NT2/D1 (cell line): ENCODE results near the gene E2F6.
A peak's percentile ranks its signal among the peaks of the same experiment; 100 is the strongest.

Source experiments
- DNase-seq: peaks from one replicate; pipeline ENCODE4 v3.0.0-alpha.2; 2011; ENCODE audit warnings: low read depth, low spot score
- H3K27me3 ChIP-seq: 2 replicates; pipeline ENCODE4 v1.6.0; 2011; ENCODE audit warnings: mild to moderate bottlenecking; ENCODE audit not compliant: insufficient read length, insufficient read depth
- H3K36me3 ChIP-seq: 2 replicates; pipeline ENCODE4 v1.6.1; 2011; ENCODE audit warnings: mild to moderate bottlenecking, low read length, mixed read lengths; ENCODE audit not compliant: insufficient read depth, insufficient read length
- H3K4me1 ChIP-seq: 2 replicates; pipeline ENCODE4 v1.5.1; 2011; ENCODE audit not compliant: insufficient read depth, insufficient read length
- H3K4me3 ChIP-seq: 2 replicates; pipeline ENCODE4 v1.5.1; 2011; ENCODE audit warnings: low read depth; ENCODE audit not compliant: insufficient read length
- H3K9ac ChIP-seq: 2 replicates; pipeline ENCODE4 v1.6.0; 2011; ENCODE audit warnings: low read depth; ENCODE audit not compliant: insufficient read length
- H3K9me3 ChIP-seq: 2 replicates; pipeline ENCODE4 v1.5.1; 2011; ENCODE audit warnings: mild to moderate bottlenecking, low read length; ENCODE audit not compliant: insufficient read depth
- SUZ12 ChIP-seq: IDR thresholded peaks from 2 replicates; pipeline ENCODE4 v1.6.1; 2011; ENCODE audit not compliant: insufficient read length, insufficient read depth; ENCODE audit errors: extremely low read depth
- YY1 ChIP-seq: IDR thresholded peaks from 2 replicates; pipeline ENCODE4 v1.6.1; 2011; ENCODE audit not compliant: insufficient read length, insufficient read depth
- ZNF274 ChIP-seq: IDR thresholded peaks from 2 replicates; pipeline ENCODE4 v1.6.1; 2011; ENCODE audit warnings: mild to moderate bottlenecking, low read depth, low read length

E2F6 gene

DNA sequence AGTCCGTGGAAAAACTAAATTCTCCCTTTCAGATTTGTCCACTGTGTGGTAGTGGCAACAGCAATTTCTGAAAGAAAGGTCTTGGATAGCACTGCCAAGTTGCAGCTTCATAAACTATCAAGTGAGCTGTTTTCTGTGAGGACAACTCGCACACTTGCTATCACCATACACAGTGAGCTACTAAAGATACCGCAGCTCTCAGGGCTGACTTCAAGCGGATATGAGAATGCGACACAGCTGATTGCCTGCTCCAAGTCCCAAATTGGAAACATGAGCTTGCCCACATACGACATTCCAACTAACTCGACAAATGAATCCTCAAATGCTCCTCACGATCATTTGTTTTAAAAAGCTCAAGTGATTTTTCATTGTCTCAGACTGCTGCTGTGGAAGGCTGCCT lies 46.2 kb downstream of the E2F6 start:
- Histone ChIP-seq H3K9ac (no peak overlapping the region), H3K9me3 (peaks cover 17% of the 10 kb centered on the region; the same call in 1 of the 2 replicates), H3K36me3 (no peaks in the 10 kb centered on the region), H3K4me1 (no peaks in the 10 kb centered on the region), H3K4me3 (no peak overlapping the region), H3K27me3 (no peaks in the 10 kb centered on the region)
- DNase-seq: no peak
- no peak for TF ChIP-seq SUZ12
- no peak for TF ChIP-seq YY1
- TF ChIP-seq ZNF274: no peak

DNA sequence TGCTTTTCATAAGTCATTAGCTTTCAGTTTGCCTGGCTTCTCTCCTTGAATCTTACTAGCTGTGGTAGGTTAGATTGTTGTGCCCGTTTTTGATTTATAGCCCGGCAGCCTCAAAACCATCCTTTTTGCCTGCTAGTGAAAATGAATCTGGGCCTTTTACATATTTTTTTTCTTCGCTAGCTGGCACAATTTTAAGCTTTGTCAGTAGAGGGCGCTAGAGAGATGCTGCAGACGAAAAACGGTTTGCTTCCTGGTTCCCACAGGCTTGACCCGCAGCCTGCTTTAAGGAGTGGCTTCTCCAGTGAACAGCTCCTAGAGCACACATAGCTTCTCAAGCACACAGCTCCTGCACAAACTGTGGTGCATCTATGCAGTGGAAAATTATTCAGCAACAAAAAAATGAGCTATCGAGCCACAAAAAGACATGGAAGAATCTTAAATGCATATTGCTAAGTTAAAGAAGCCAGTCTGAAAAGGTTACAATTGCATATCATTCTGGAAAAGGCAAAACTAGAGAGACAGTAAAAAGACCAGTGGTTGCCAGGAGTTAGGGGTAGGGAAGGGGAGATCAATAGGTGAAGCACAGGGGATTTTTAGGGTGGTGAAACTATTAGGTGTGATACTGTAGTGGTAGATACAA lies 47.9 kb downstream of the E2F6 start:
- Histone ChIP-seq H3K4me1 (no peaks in the 10 kb centered on the region), H3K27me3 (no peaks in the 10 kb centered on the region), H3K9me3 (peaks cover 17% of the 10 kb centered on the region; the same call in 1 of the 2 replicates), H3K9ac (no peak overlapping the region), H3K4me3 (no peak overlapping the region), H3K36me3 (no peaks in the 10 kb centered on the region)
- peak; percentile 46 for DNase-seq
- no peak for TF ChIP-seq YY1
- TF ChIP-seq ZNF274: no peak
- no peak for TF ChIP-seq SUZ12

DNA sequence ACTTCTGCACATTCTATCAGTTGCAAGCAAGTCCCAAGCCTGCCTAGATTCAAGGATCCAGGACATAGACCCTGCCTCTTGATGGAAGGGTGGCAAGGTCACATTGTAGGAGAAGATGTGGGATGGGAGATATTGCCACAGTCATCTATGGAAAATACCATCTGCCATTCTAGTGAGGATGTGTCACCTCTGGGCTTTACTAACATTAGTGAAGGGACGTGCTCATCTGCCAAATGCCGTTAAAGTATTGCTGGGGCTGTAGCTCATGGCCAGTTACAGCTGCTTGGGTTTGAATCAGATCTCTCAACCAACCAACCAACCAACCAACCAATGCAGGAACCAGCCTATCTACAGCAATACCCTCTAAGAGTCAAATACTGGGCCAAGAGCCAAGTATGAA lies 49.0 kb downstream of the E2F6 start:
- H3K4me3 ChIP-seq: no peak overlapping the region
- no peak for TF ChIP-seq SUZ12
- TF ChIP-seq ZNF274: no peak
- TF ChIP-seq YY1: no peak

DNA sequence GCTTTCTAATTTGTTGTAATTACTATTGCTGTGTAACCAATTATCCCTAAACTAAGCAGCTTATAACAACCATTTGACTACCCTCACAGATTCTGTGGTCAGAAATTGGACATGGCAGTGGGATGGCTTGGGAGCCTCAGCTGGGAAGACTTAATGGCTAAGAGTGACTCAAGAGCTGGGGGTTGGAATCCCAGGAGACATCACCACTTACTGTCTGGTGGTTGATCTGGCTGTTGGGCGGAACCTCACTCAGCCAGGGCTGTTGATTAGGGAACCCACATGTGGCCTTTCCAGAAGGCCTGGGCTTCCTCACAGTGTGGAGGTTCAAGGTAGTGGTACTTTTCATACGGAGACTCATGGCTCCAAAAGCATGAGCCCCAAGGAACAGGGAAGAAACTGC lies 49.8 kb downstream of the E2F6 start:
- H3K9me3 ChIP-seq: peaks cover 17% of the 10 kb centered on the region; the same call in 1 of the 2 replicates
- H3K36me3 ChIP-seq: no peaks in the 10 kb centered on the region
- DNase-seq: no peak
- H3K27me3 ChIP-seq: no peaks in the 10 kb centered on the region
- no peak overlapping the region for H3K9ac ChIP-seq
- no peak overlapping the region for H3K4me3 ChIP-seq
- TF ChIP-seq YY1 (no peak), ZNF274 (no peak), SUZ12 (no peak)
- no peaks in the 10 kb centered on the region for H3K4me1 ChIP-seq

More for the DNA sequence above, 49.0 kb downstream of the E2F6 start:
- no peaks in the 10 kb centered on the region for H3K27me3 ChIP-seq
- no peaks in the 10 kb centered on the region for H3K36me3 ChIP-seq
- no peak for DNase-seq
- no peaks in the 10 kb centered on the region for H3K4me1 ChIP-seq
- H3K9me3 ChIP-seq: peaks cover 17% of the 10 kb centered on the region; the same call in 1 of the 2 replicates
- no peak overlapping the region for H3K9ac ChIP-seq

DNA sequence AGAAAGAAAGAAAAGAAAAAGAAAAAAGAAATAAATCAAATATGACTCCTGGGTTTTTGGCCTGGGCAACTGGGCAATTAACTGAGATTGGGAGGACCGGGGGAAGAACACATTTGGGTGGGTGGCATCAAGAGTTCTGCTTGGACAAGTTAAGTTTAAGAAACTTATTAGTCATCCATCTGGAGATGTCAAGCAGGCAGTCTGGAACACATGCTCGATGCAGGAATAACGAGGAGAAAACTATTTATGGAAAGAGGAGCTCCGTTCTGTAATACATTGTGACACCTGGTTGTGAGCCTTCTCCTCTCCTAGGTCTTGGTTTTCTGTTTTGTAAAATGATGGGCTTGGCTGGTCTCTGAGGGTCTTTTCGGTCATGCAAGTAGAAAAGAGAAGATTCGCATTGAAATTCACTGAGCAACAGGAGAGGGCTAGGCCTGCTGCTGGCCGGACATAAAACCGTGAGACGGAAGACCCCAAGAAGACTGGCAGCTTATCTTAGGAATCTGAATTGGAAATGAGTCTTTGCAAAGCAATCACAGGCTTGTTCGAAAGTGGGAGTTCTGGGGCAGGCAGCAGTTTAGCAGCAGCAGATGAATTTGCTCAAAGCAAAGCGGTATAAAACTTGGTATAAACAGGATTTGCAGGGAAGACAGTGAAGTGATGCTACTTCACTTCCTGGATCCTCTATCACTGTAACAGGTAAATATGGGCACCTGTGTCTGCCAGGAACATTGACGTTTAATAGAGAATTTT lies 51.4 kb downstream of the E2F6 start:
- no peaks in the 10 kb centered on the region for H3K36me3 ChIP-seq
- no peak for DNase-seq
- TF ChIP-seq YY1 (no peak), SUZ12 (no peak), ZNF274 (no peak)
- no peak overlapping the region for H3K4me3 ChIP-seq
- no peaks in the 10 kb centered on the region for H3K4me1 ChIP-seq
- no peak overlapping the region for H3K9ac ChIP-seq
- H3K9me3 ChIP-seq: peaks cover 17% of the 10 kb centered on the region; the same call in 1 of the 2 replicates
- H3K27me3 ChIP-seq: no peaks in the 10 kb centered on the region

DNA sequence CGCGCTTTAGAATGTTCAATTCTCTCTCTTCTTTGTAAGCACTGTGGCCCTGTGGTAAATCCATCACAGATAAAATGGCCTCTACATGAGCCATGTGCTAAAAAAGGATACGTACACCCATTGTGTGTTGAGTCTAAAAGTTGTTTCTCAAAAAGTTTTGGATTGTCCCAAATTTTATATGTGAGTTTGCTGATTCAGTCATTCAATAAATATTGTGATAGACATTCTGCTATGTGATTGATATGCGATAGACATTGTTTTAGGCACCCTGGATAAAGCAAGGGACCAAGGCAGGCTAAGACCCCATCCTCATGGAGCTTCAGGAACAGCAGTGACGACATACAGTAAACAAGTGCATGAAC lies 53.5 kb downstream of the E2F6 start:
- no peak for DNase-seq
- no peaks in the 10 kb centered on the region for H3K4me1 ChIP-seq
- TF ChIP-seq ZNF274 (no peak), SUZ12 (no peak), YY1 (no peak)
- H3K4me3 ChIP-seq: no peak overlapping the region
- H3K9ac ChIP-seq: no peak overlapping the region
- H3K9me3 ChIP-seq: peaks cover 8% of the 10 kb centered on the region; the same call in 1 of the 2 replicates
- no peaks in the 10 kb centered on the region for H3K36me3 ChIP-seq
- no peaks in the 10 kb centered on the region for H3K27me3 ChIP-seq

DNA sequence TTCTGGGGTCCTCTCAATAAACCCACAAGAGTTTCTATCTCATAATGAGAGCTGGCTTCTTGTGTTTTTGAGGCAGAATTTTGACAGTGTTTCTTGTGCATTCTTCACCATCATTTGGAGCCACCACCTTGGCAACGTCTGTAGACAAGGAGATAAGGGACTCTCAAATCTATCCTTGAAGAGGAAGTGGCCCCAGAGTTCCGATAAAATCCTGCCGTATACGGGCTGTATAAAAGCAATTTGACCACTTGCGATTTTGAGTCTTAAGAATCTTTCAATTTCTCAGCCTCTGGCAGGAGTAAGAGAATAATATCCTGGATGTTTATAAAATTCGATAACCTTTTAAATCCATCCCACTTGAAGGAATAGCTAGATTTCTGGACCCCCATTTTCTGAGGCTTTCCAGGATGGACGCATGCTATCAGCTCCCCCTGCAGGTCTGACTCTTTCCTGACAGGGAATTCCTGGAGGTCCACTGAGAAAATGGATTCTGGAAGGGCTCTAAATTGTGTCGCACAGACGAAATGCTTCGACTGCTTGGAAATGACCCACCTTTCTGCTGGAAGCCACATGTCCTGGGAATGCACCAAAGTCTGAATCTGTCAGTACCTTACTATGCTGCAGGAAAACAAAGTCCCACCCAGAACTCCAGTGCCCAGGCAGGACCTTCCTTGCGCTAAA lies 54.1 kb downstream of the E2F6 start:
- H3K4me1 ChIP-seq: no peaks in the 10 kb centered on the region
- no peaks in the 10 kb centered on the region for H3K36me3 ChIP-seq
- H3K9me3 ChIP-seq: peaks cover 3% of the 10 kb centered on the region; the same call in 1 of the 2 replicates
- TF ChIP-seq SUZ12 (no peak), ZNF274 (no peak), YY1 (no peak)
- H3K4me3 ChIP-seq: no peak overlapping the region
- peak; percentile 32 for DNase-seq
- no peak overlapping the region for H3K9ac ChIP-seq
- H3K27me3 ChIP-seq: no peaks in the 10 kb centered on the region
